GM12874 (cell line): ENCODE results near the gene FOXS1.

ENCODE experiments used
- CTCF ChIP-seq: IDR thresholded peaks from 2 replicates; pipeline ENCODE4 v1.5.1; 2011; ENCODE audit warnings: low read depth, mild to moderate bottlenecking, control low read depth, low read length, moderate library complexity; ENCODE audit not compliant: insufficient read depth

FOXS1 gene

GRCh38 chr20:31841928-31842327, 3.5 kb downstream of the FOXS1 start:
- TF ChIP-seq CTCF = no peak

- no peak for TF ChIP-seq CTCF
These were observed 4.2 kb downstream of the FOXS1 start for GRCh38 chr20:31840906-31841816.

GRCh38 chr20:31839782-31840487, 5.5 kb downstream of the FOXS1 start:
- no peak for TF ChIP-seq CTCF

GRCh38 chr20:31838646-31839292, 6.6 kb downstream of the FOXS1 start:
- no peak for TF ChIP-seq CTCF

- TF ChIP-seq CTCF = no peak
These were observed 7.5 kb downstream of the FOXS1 start for GRCh38 chr20:31837896-31838397.

- TF ChIP-seq CTCF = no peak
These were observed 8.4 kb downstream of the FOXS1 start for GRCh38 chr20:31836853-31837608.
